PC-3 (cell line): ENCODE results near the gene USH2A.

Source experiments
- CTCF ChIP-seq: fragments of 300-600 bp; sonication (generic); conservative IDR thresholded peaks from 2 replicates; pipeline ENCODE4 v1.5.1; 2017; ENCODE audit warnings: antibody characterized with exemption, low read depth, mild to moderate bottlenecking, low read length
- EZH2 ChIP-seq: fragments of 300-600 bp; sonication (generic); IDR thresholded peaks from one replicate; pipeline ENCODE4 v1.6.1; 2017; ENCODE audit warnings: antibody characterized with exemption, mild to moderate bottlenecking, low read length; ENCODE audit not compliant: unreplicated experiment

DNA sequence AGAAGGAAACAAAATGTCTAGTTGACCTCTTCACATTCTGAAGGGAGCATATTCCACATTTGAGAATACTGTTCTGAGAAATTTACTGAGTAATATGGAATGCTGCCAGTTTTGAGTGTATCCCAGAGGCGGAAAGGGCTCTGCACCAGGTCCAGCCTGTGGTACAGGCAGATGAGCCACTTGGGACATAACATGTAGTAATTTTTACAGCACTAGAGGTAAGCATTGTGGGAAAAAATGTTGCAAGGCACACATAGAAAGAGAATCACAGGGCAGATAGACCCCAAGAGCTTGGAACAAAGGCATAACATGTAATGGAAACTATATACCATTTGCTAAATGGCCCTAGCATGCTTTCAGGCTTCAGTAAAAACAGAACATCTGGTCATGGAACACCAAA lies 228.5 kb downstream of the USH2A start:
- TF ChIP-seq CTCF (no peak), EZH2 (no peak)
